A673 (cell line): ENCODE results near the gene THADA. TPM values are rescaled to one million over a fixed set of nuclear protein-coding genes. Genes with fewer than 3 reads are reported as not detected.

Source experiments
- BruUV-seq: library from RNA; stranded (reverse); fragments of 400-500 nt; replicated peaks from 2 replicates; lab custom pipeline; 2021; lab: Mats Ljungman, UMichigan
- CTCF ChIA-PET: fragments of 300-600 bp; sonication (Branson Sonifier 250); formaldehyde crosslinking; loops from one replicate; lab custom pipeline; 2022; ENCODE audit warnings: antibody characterized with exemption; lab: Charles Lee
- POLR2A ChIA-PET: fragments of 300-600 bp; sonication (Branson Sonifier 250); formaldehyde crosslinking; loops from one replicate; lab custom pipeline; 2022; ENCODE audit warnings: antibody characterized with exemption; ENCODE audit not compliant: low non-redundant PET; lab: Charles Lee
- DNase-seq: peaks from one replicate; pipeline ENCODE4 v3.0.0-alpha.2; 2015; ENCODE audit warnings: low spot score
- H3K27ac ChIP-seq: fragments of 200-600 bp; sonication (generic); 2 replicates; pipeline ENCODE4 v1.5.1; 2016; ENCODE audit warnings: mixed run types, low read depth, mild to moderate bottlenecking, mixed read lengths, antibody characterized with exemption, low read length; ENCODE audit not compliant: poor library complexity, severe bottlenecking
- H3K27me3 ChIP-seq: fragments of 200-600 bp; sonication (generic); replicated peaks from 2 replicates; pipeline ENCODE4 v1.6.1; 2017; ENCODE audit warnings: mixed run types, low read depth, mild to moderate bottlenecking, mixed read lengths, antibody characterized with exemption, low read length; ENCODE audit not compliant: insufficient read depth, poor library complexity
- H3K36me3 ChIP-seq: fragments of 200-600 bp; sonication (generic); 2 replicates; pipeline ENCODE4 v1.6.1; 2016; ENCODE audit warnings: mixed run types, mild to moderate bottlenecking, mixed read lengths, antibody characterized with exemption, low read length; ENCODE audit not compliant: insufficient read depth, poor library complexity, severe bottlenecking
- H3K4me1 ChIP-seq: fragments of 200-600 bp; sonication (generic); 2 replicates; pipeline ENCODE4 v1.6.1; 2017; ENCODE audit warnings: mixed run types, mild to moderate bottlenecking, mixed read lengths, antibody characterized with exemption, low read length; ENCODE audit not compliant: insufficient read depth, poor library complexity, severe bottlenecking
- H3K4me3 ChIP-seq: fragments of 200-600 bp; sonication (generic); 2 replicates; pipeline ENCODE4 v1.5.1; 2016; ENCODE audit warnings: low read depth, mixed run types, mild to moderate bottlenecking, mixed read lengths, low read length; ENCODE audit not compliant: poor library complexity, severe bottlenecking
- H3K9me3 ChIP-seq: fragments of 200-600 bp; sonication (generic); 2 replicates; pipeline ENCODE4 v1.6.1; 2016; ENCODE audit warnings: mixed run types, low read depth, mild to moderate bottlenecking, mixed read lengths, antibody characterized with exemption, low read length; ENCODE audit not compliant: poor library complexity, severe bottlenecking
- CTCF ChIP-seq: fragments of 300-800, 200-600 bp; sonication (generic); conservative IDR thresholded peaks from 2 replicates; pipeline ENCODE4 v1.5.1; 2017; ENCODE audit warnings: low read depth, mild to moderate bottlenecking, antibody characterized with exemption, low read length, moderate library complexity, mixed read lengths
- EZH2 ChIP-seq: fragments of 200-600 bp; sonication (generic); IDR thresholded peaks from 2 replicates; pipeline ENCODE4 v1.6.1; 2017; ENCODE audit warnings: borderline replicate concordance, low read depth, mild to moderate bottlenecking, mixed read lengths, antibody characterized with exemption, low read length; ENCODE audit not compliant: poor library complexity, severe bottlenecking
- intact Hi-C: fragments of 100-400 bp; cut with micrococcal nuclease; formaldehyde crosslinking; loops from one replicate; pipeline ENCODE4 v1.10.0; 2022; ENCODE audit not compliant: unreplicated experiment
- total RNA-seq: library from RNA; stranded (reverse); gene quantifications from 2 replicates; pipeline ENCODE4 v1.2.3, GENCODE V29; 2021

THADA gene
- total RNA-seq, 1 experiment from 2014 or later: 39.7 TPM

GRCh38 chr2:43356774-43357173 lies 239.1 kb downstream of the THADA start:
- BruUV-seq: no TSS peak
- intact Hi-C loops: no loop called here
- Histone ChIP-seq H3K36me3 (no peaks in the 10 kb centered on the region), H3K27me3 (no peaks in the 10 kb centered on the region), H3K9me3 (no peaks in the 10 kb centered on the region), H3K4me3 (no peak overlapping the region), H3K27ac (no peak overlapping the region), H3K4me1 (no peaks in the 10 kb centered on the region)
- TF ChIP-seq EZH2 (no peak), CTCF (no peak)
- ChIA-PET POLR2A (interaction anchor here (0.7 kb wide), 1 partner anchor 346 kb away, joined by 3 read pairs; no protein-coding TSS in a partner anchor), CTCF (no interaction called here)
- DNase-seq: no peak

GRCh38 chr2:43355399-43355798 lies 240.4 kb downstream of the THADA start:
- Histone ChIP-seq H3K27me3 (no peaks in the 10 kb centered on the region), H3K36me3 (no peaks in the 10 kb centered on the region), H3K4me1 (no peaks in the 10 kb centered on the region), H3K9me3 (no peaks in the 10 kb centered on the region), H3K4me3 (no peak overlapping the region), H3K27ac (no peak overlapping the region)
- no peak for DNase-seq
- intact Hi-C loops: no loop called here
- CTCF ChIA-PET: no interaction called here
- no TSS peak for BruUV-seq
- TF ChIP-seq EZH2: no peak
- TF ChIP-seq CTCF: no peak
- POLR2A ChIA-PET: no interaction called here

- no TSS peak for BruUV-seq
- TF ChIP-seq CTCF: no peak
- TF ChIP-seq EZH2: no peak
- Histone ChIP-seq H3K27me3 (no peaks in the 10 kb centered on the region), H3K4me3 (no peak overlapping the region), H3K9me3 (no peaks in the 10 kb centered on the region), H3K36me3 (no peaks in the 10 kb centered on the region), H3K27ac (no peak overlapping the region), H3K4me1 (no peaks in the 10 kb centered on the region)
- ChIA-PET CTCF (no interaction called here), POLR2A (no interaction called here)
- intact Hi-C loops: no loop called here
- no peak for DNase-seq
Observed at GRCh38 chr2:43349904-43350303, 245.9 kb downstream of the THADA start.
